Measurements from ENCODE around the gene CLTA. TPM values are rescaled to one million over a fixed set of nuclear protein-coding genes. Genes with fewer than 3 reads are reported as not detected.

CLTA gene, protein sequence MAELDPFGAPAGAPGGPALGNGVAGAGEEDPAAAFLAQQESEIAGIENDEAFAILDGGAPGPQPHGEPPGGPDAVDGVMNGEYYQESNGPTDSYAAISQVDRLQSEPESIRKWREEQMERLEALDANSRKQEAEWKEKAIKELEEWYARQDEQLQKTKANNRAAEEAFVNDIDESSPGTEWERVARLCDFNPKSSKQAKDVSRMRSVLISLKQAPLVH
- total RNA-seq (2021): 195 and 212 TPM in 2 replicates
- long read RNA-seq, transcript CLTA-202 (5 exons, 1,073 nt): major isoform, 678 of 714 reads
- long read RNA-seq, partial matches to known transcripts: 3 of 714 reads
- long read RNA-seq, other reads (novel, unspliced or antisense): 30 of 714 reads

DNA sequence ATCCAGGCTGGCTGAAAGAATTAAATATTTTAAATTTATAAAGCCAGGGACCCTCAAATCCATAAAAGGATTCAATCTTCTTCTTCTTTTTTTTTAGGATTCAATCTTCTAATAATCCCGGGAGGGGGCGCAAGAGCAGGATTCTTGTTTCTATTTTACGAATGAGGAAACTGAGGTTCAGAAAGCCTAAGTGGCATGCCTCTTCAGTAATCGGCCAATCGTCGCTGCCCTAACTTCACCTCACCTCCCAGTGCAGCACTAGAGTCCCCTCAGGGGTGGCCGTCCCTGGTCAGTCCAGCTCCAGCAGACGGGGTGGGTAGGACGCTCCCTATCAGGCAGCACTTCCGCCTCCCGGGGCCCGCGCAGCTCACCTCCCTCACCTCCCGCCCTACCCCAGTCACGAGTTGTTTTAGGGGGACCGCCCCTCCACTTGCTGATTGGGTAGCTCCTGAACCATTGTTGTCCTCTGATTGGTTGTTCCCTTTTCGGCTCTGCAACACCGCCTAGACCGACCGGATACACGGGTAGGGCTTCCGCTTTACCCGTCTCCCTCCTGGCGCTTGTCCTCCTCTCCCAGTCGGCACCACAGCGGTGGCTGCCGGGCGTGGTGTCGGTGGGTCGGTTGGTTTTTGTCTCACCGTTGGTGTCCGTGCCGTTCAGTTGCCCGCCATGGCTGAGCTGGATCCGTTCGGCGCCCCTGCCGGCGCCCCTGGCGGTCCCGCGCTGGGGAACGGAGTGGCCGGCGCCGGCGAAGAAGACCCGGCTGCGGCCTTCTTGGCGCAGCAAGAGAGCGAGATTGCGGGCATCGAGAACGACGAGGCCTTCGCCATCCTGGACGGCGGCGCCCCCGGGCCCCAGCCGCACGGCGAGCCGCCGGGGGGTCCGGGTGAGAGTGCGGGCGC, at the start of gene CLTA:
Gene CLTA, plus strand, starts transcription at position 534 of the 902 bp plus-strand sequence. Its CDS starts 136 bp downstream, at position 670.
- H3K27me3 ChIP-seq (ENCODE audit: insufficient read depth, low read length): no peaks in the 10 kb centered on the region
- peaks cover 37% of the 10 kb centered on the region for H3K79me2 ChIP-seq (ENCODE audit: insufficient read depth, low read length)
- no peak within 1 kb of the TSS for H4K5ac ChIP-seq (ENCODE audit: insufficient read length, low read depth, low read length)
- Mint-ChIP-seq H3K9me3 (no peaks in the 10 kb centered on the region), H3K4me3 (peak within 1 kb of the TSS; percentile 94 to 96), H3K27me3 (ENCODE audit: low read depth) (peaks cover 10% of the 10 kb centered on the region), H3K27ac (peak within 1 kb of the TSS; percentile 86 to 96 (median 91); a peak in 6 of 7 replicates), H3K36me3 (ENCODE audit: insufficient read depth in 1 of 3, low read depth in 3 of 3) (peaks cover 6 to 12% (median 11%) of the 10 kb centered on the region in 3 experiments; a peak in 6 of 7 replicates), H3K4me1 (peaks cover 23 to 26% of the 10 kb centered on the region in 2 experiments)
- no peak within 1 kb of the TSS for H2BK15ac ChIP-seq (ENCODE audit: low read depth, low read length)
- TF ChIP-seq, protein P1, sequence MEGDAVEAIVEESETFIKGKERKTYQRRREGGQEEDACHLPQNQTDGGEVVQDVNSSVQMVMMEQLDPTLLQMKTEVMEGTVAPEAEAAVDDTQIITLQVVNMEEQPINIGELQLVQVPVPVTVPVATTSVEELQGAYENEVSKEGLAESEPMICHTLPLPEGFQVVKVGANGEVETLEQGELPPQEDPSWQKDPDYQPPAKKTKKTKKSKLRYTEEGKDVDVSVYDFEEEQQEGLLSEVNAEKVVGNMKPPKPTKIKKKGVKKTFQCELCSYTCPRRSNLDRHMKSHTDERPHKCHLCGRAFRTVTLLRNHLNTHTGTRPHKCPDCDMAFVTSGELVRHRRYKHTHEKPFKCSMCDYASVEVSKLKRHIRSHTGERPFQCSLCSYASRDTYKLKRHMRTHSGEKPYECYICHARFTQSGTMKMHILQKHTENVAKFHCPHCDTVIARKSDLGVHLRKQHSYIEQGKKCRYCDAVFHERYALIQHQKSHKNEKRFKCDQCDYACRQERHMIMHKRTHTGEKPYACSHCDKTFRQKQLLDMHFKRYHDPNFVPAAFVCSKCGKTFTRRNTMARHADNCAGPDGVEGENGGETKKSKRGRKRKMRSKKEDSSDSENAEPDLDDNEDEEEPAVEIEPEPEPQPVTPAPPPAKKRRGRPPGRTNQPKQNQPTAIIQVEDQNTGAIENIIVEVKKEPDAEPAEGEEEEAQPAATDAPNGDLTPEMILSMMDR (conservative IDR thresholded peaks at IDR 0.05): peak; percentile 65
- peaks cover 10% of the 10 kb centered on the region for H3K23me2 ChIP-seq (ENCODE audit: insufficient read length, low read depth, low read length, poor library complexity, severe bottlenecking)
- peaks cover 10% of the 10 kb centered on the region for H3K79me1 ChIP-seq (ENCODE audit: insufficient read depth, low read depth, low read length, poor library complexity, severe bottlenecking)
- no peak within 1 kb of the TSS for H3K56ac ChIP-seq (ENCODE audit: insufficient read length, low read depth, low read length)
- H2BK12ac ChIP-seq (ENCODE audit: insufficient read length, low read depth, low read length): no peak within 1 kb of the TSS
- no peak within 1 kb of the TSS for H4K8ac ChIP-seq (replicated peaks; ENCODE audit: insufficient read length, low read depth, low read length)
- no peak within 1 kb of the TSS for H4K91ac ChIP-seq (ENCODE audit: insufficient read length, low read depth, low read length)
- H2AFZ ChIP-seq (ENCODE audit: low read length): peak within 1 kb of the TSS; percentile 76
- H3K18ac ChIP-seq (ENCODE audit: insufficient read length, low read depth, low read length): peak within 1 kb of the TSS; percentile 71
- no peaks in the 10 kb centered on the region for H4K20me1 ChIP-seq (ENCODE audit: control insufficient read depth, insufficient read depth, insufficient read length)
- no peak within 1 kb of the TSS for H3K23ac ChIP-seq (ENCODE audit: insufficient read length, low read depth, low read length)
- peak within 1 kb of the TSS; percentile 53 for H3K27ac ChIP-seq (ENCODE audit: insufficient read length, low read depth, low read length)
- no peak within 1 kb of the TSS for H2BK20ac ChIP-seq (ENCODE audit: low read depth, low read length, poor library complexity, severe bottlenecking)
- no peak within 1 kb of the TSS for H2BK5ac ChIP-seq (ENCODE audit: insufficient read length, low read length)
- no peak within 1 kb of the TSS for H3T11ph ChIP-seq (ENCODE audit: low read length)
- H3K14ac ChIP-seq (ENCODE audit: insufficient read depth, low read length): peak within 1 kb of the TSS; percentile 74
- H3K4me1 ChIP-seq (ENCODE audit: insufficient read depth, low read length): peaks cover 6% of the 10 kb centered on the region; the same call in 1 of the 2 replicates
- DNase-seq: peak; percentile 99
- H2AK5ac ChIP-seq (ENCODE audit: insufficient read length, low read length): no peak within 1 kb of the TSS
- no peak within 1 kb of the TSS for H2BK120ac ChIP-seq (ENCODE audit: low read depth, low read length, poor library complexity, severe bottlenecking)
- H3K9ac ChIP-seq (ENCODE audit: extremely low read depth, insufficient read length, low read length): peak within 1 kb of the TSS; percentile 91
- WGBS (ENCODE audit: extremely low coverage, insufficient read length, low lambda C conversion rate): no CpG with 5 or more reads among the region's 68 CpGs
- no peaks in the 10 kb centered on the region for H3K9me3 ChIP-seq (ENCODE audit: control insufficient read depth, low read depth, low read length)
- H3K4ac ChIP-seq (ENCODE audit: low read depth, low read length): no peak within 1 kb of the TSS
- peak within 1 kb of the TSS; percentile 95 for H3K4me2 ChIP-seq (ENCODE audit: insufficient read depth, insufficient read length, low read length)

Data from H9 (cell line).